SU-DHL-6 (cell line): ENCODE results near the gene CYB561A3.

Experiments
- EZH2phosphoT487 ChIP-seq: fragments of 200-600 bp; sonication (generic), shearing (Covaris generic); conservative IDR thresholded peaks from 2 replicates; pipeline ENCODE4 v1.6.1; 2018; ENCODE audit warnings: mild to moderate bottlenecking, antibody characterized with exemption, low read length, moderate library complexity, mixed read lengths
- TF ChIP-seq, protein P1 (sequence below): fragments of 200-600 bp; sonication (generic); IDR thresholded peaks from one replicate; pipeline ENCODE4 v1.5.1; 2017; ENCODE audit warnings: antibody characterized with exemption, mild to moderate bottlenecking, low read length, moderate library complexity; ENCODE audit not compliant: insufficient read depth, poor library complexity, severe bottlenecking

DNA sequence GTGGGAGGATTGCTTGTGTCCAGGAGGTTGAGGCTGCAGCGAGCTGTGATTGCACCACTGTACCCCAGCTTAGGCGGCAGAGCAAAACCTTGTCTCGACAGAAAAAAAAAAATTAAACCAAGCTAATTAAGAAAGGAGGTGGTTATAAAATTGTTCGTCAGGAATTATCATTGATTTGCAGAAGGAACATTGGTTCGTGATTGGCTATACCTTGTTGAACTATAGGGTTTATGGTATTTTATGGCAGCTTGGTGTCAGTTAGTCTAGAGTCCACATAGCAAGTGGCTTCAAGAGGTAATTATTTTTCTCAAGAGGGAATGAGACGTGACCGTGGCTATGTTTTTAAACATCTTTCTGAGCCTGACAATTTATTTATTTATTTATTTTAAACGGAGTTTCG lies 19.2 kb upstream of the CYB561A3 start:
- TF ChIP-seq, protein P1, sequence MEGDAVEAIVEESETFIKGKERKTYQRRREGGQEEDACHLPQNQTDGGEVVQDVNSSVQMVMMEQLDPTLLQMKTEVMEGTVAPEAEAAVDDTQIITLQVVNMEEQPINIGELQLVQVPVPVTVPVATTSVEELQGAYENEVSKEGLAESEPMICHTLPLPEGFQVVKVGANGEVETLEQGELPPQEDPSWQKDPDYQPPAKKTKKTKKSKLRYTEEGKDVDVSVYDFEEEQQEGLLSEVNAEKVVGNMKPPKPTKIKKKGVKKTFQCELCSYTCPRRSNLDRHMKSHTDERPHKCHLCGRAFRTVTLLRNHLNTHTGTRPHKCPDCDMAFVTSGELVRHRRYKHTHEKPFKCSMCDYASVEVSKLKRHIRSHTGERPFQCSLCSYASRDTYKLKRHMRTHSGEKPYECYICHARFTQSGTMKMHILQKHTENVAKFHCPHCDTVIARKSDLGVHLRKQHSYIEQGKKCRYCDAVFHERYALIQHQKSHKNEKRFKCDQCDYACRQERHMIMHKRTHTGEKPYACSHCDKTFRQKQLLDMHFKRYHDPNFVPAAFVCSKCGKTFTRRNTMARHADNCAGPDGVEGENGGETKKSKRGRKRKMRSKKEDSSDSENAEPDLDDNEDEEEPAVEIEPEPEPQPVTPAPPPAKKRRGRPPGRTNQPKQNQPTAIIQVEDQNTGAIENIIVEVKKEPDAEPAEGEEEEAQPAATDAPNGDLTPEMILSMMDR: no peak
- TF ChIP-seq EZH2phosphoT487: no peak
